ENCODE results near the gene UROC1.
"Not testable (repeated sequence)": the region's sequence is repeated elsewhere in the genome, so short reads cannot be mapped to it uniquely, and the experiment has no call there.

Gene UROC1

GRCh38 chr3:126540951-126541627 is 23.5 kb upstream of the UROC1 start:
- Mint-ChIP-seq H3K4me3 (no peak overlapping the region), H3K27me3 (ENCODE audit: low read depth) (no peaks in the 10 kb centered on the region), H3K36me3 (ENCODE audit: low read depth) (no peaks in the 10 kb centered on the region), H3K4me1 (ENCODE audit: low read depth) (peaks cover 5% of the 10 kb centered on the region), H3K27ac (no peak overlapping the region), H3K9me3 (no peaks in the 10 kb centered on the region)

GRCh38 chr3:126540342-126540849 is 22.8 kb upstream of the UROC1 start:
- no peaks in the 10 kb centered on the region for H3K27me3 Mint-ChIP-seq (ENCODE audit: low read depth)
- H3K9me3 Mint-ChIP-seq: no peaks in the 10 kb centered on the region
- no peaks in the 10 kb centered on the region for H3K36me3 Mint-ChIP-seq (ENCODE audit: low read depth)
- H3K4me3 Mint-ChIP-seq: no peak overlapping the region
- no peak overlapping the region for H3K27ac Mint-ChIP-seq
- H3K4me1 Mint-ChIP-seq (ENCODE audit: low read depth): peaks cover 5% of the 10 kb centered on the region

GRCh38 chr3:126539558-126540250 is 22.1 kb upstream of the UROC1 start:
- Mint-ChIP-seq H3K9me3 (no peaks in the 10 kb centered on the region), H3K4me3 (no peak overlapping the region), H3K27ac (peak overlapping the region; percentile 20), H3K4me1 (ENCODE audit: low read depth) (peaks cover 5% of the 10 kb centered on the region), H3K36me3 (ENCODE audit: low read depth) (no peaks in the 10 kb centered on the region), H3K27me3 (ENCODE audit: low read depth) (no peaks in the 10 kb centered on the region)

DNA sequence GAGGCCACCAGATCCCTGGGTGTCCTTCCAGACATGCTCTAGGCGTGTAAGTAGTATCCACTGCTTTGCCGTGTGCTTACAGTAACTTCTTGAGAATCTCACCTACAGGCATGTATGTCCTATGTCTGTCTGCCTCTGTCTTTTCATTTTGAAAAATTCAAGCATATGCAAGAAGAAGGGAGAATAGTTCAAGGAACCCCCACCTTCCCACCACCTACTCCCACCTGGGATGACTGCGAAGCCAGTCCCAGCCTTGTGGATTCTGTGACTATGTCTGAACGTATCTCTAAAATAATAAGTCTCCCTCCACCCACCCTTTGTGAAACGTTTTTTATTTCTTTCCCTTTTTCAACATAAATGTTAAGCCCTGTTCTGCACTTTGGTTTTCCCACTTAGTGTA is 21.4 kb upstream of the UROC1 start:
- Mint-ChIP-seq H3K36me3 (ENCODE audit: low read depth) (no peaks in the 10 kb centered on the region), H3K4me1 (ENCODE audit: low read depth) (peaks cover 5% of the 10 kb centered on the region), H3K27me3 (ENCODE audit: low read depth) (peaks cover 5% of the 10 kb centered on the region), H3K4me3 (no peak overlapping the region), H3K9me3 (no peaks in the 10 kb centered on the region), H3K27ac (no peak overlapping the region)

DNA sequence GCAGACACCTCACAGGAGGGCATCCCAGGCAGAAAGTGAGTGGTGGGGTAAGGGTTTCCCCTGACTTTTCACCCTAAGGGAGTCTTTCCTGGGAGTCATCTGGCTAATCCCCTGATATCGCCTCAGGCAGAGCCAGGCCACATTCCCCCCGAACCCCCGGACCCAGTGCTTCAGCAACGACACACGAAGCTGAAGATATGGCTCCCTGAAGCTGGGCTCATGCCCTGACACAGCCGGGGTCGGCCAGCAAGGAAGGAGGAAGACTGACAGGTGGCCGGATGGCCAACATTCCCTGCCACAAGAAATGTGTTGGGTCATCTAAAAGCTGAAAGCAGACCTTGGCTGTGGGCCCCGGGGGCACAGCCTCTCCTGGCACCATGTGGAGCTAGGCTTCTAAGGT is 20.7 kb upstream of the UROC1 start:
- Mint-ChIP-seq H3K9me3 (no peaks in the 10 kb centered on the region), H3K27me3 (ENCODE audit: low read depth) (peaks cover 12% of the 10 kb centered on the region), H3K4me1 (ENCODE audit: low read depth) (peaks cover 5% of the 10 kb centered on the region), H3K27ac (no peak overlapping the region), H3K36me3 (ENCODE audit: low read depth) (no peaks in the 10 kb centered on the region), H3K4me3 (no peak overlapping the region)

GRCh38 chr3:126537730-126538281 is 20.2 kb upstream of the UROC1 start:
- no peak overlapping the region for H3K27ac Mint-ChIP-seq
- peaks cover 5% of the 10 kb centered on the region for H3K4me1 Mint-ChIP-seq (ENCODE audit: low read depth)
- H3K27me3 Mint-ChIP-seq (ENCODE audit: low read depth): peaks cover 16% of the 10 kb centered on the region
- H3K36me3 Mint-ChIP-seq (ENCODE audit: low read depth): no peaks in the 10 kb centered on the region
- no peak overlapping the region for H3K4me3 Mint-ChIP-seq
- no peaks in the 10 kb centered on the region for H3K9me3 Mint-ChIP-seq

GRCh38 chr3:126537116-126537729 is 19.6 kb upstream of the UROC1 start:
- Mint-ChIP-seq H3K4me3 (no peak overlapping the region), H3K9me3 (no peaks in the 10 kb centered on the region), H3K4me1 (ENCODE audit: low read depth) (peaks cover 5% of the 10 kb centered on the region), H3K36me3 (ENCODE audit: low read depth) (no peaks in the 10 kb centered on the region), H3K27me3 (ENCODE audit: low read depth) (peaks cover 22% of the 10 kb centered on the region), H3K27ac (no peak overlapping the region)

DNA sequence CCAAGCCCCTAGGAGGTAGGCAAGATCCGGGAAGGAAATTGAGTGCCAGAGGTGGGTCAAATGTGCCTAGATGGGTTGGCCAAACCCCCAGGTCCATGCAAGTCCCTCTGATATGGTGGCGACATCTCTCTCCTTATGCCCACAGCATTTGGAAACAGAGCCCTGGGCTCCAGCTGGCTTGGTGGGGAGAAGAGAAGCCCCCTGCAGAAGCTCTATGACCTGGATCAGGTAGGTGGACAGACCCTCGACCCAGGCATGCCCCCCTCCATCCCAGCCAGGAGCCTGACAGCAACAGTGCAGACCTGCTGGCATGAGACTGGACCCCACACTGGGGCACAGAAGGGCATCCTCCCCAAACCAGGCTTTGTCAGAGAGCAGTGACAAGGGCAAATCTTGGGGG is 18.6 kb upstream of the UROC1 start:
- Mint-ChIP-seq H3K4me3 (no peak overlapping the region), H3K9me3 (no peaks in the 10 kb centered on the region), H3K36me3 (ENCODE audit: low read depth) (no peaks in the 10 kb centered on the region), H3K4me1 (ENCODE audit: low read depth) (peaks cover 5% of the 10 kb centered on the region), H3K27ac (no peak overlapping the region), H3K27me3 (ENCODE audit: low read depth) (peaks cover 26% of the 10 kb centered on the region)

- Mint-ChIP-seq H3K4me3 (no peak overlapping the region), H3K4me1 (ENCODE audit: low read depth) (peaks cover 2% of the 10 kb centered on the region)
Measured at GRCh38 chr3:126535636-126536035, 18.1 kb upstream of the UROC1 start.

DNA sequence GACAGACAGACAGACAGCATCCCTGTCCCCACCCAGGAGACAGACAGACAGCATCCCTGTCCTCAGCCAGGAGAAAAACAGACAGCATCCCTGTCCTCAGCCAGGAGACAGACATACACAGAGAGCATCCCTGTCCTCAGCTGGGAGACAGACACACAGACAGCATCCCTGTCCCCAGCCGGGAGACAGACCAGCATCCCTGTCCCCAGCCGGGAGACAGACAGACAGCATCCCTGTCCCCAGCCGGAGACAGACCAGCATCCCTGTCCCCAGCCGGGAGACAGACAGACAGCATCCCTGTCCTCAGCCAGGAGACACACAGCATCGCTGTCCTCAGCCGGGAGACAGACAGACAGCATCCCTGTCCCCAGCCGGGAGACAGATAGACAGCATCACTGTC is 17.1 kb upstream of the UROC1 start:
- H3K4me1 Mint-ChIP-seq (ENCODE audit: low read depth); H3K36me3 Mint-ChIP-seq (ENCODE audit: low read depth); H3K27ac Mint-ChIP-seq; H3K4me3 Mint-ChIP-seq; H3K9me3 Mint-ChIP-seq: not testable (repeated sequence)
- H3K27me3 Mint-ChIP-seq (ENCODE audit: low read depth): peaks cover 26% of the 10 kb centered on the region

More at GRCh38 chr3:126535636-126536035, 18.1 kb upstream of the UROC1 start:
- Mint-ChIP-seq H3K27me3 (ENCODE audit: low read depth) (peaks cover 26% of the 10 kb centered on the region), H3K9me3 (no peaks in the 10 kb centered on the region), H3K36me3 (ENCODE audit: low read depth) (no peaks in the 10 kb centered on the region), H3K27ac (no peak overlapping the region)

- Mint-ChIP-seq H3K36me3 (ENCODE audit: low read depth) (no peaks in the 10 kb centered on the region), H3K27ac (no peak overlapping the region), H3K27me3 (ENCODE audit: low read depth) (peaks cover 26% of the 10 kb centered on the region), H3K4me3 (no peak overlapping the region), H3K9me3 (no peaks in the 10 kb centered on the region), H3K4me1 (ENCODE audit: low read depth) (no peaks in the 10 kb centered on the region)
Measured at GRCh38 chr3:126533506-126533905, 15.9 kb upstream of the UROC1 start.

DNA sequence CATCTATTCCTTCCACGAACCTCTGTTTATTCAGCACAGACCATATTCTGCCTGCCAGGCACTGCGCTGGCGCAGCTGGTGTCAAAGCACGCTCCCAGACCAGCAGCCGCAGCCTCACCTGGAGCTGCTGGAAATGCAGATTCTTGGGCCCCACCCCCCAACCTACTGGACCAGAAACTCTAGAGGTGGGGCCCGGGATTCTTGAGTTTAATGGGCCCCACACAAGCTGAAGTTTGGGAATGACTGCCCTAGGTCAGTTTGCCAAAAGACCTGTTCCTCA is 13.4 kb upstream of the UROC1 start:
- H3K4me1 Mint-ChIP-seq (ENCODE audit: low read depth): no peaks in the 10 kb centered on the region

DNA sequence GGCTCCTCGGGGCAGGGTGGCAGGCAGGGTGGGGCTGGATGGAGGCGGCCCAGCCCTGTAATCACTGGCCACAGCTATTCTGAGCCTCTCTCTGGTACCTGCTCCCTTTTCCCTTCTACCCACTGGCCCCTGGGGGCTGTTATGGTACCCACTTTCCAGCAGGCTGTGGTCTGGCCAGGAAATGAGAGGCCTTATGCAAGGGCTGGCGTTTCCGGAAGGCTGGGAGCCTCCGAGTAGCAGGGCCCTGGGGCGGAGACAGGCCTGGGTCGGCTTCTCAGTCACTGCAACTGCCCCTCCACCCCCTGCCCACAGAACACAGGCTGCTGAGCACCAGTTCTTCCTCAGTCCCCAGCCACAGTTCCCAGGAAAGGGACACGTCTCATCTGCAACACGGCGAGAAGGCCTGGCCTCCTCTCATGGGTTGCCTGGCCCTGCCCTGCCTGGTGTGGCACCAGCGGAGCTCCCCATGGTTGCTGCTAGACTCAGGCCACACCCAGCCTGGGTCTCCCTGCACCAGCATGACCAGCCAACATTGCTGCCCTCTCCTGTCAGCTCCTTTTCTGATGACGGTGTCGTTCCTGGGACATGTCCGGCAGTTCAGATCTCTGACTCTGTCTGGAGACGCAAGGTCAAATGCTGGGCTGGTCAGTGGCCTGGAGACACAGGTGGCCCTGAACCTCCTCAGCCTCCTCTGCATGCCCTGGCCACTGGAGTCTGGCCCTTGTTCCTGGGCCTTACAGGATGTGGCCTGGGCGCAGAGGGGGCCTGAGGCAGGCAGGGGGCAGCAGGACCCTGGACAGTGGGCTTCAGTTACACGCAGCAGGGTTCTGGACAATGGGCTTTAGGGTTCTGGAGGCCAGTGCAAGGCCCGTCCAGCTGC is 12.8 kb upstream of the UROC1 start:
- Mint-ChIP-seq H3K27me3 (ENCODE audit: low read depth) (peaks cover 31% of the 10 kb centered on the region), H3K4me1 (ENCODE audit: low read depth) (no peaks in the 10 kb centered on the region), H3K9me3 (no peaks in the 10 kb centered on the region), H3K36me3 (ENCODE audit: low read depth) (no peaks in the 10 kb centered on the region), H3K27ac (peak overlapping the region; percentile 36), H3K4me3 (no peak overlapping the region)

More for the DNA sequence above, 13.4 kb upstream of the UROC1 start:
- H3K27ac Mint-ChIP-seq: no peak overlapping the region
- no peaks in the 10 kb centered on the region for H3K36me3 Mint-ChIP-seq (ENCODE audit: low read depth)
- H3K4me3 Mint-ChIP-seq: no peak overlapping the region
- no peaks in the 10 kb centered on the region for H3K9me3 Mint-ChIP-seq
- peaks cover 29% of the 10 kb centered on the region for H3K27me3 Mint-ChIP-seq (ENCODE audit: low read depth)

DNA sequence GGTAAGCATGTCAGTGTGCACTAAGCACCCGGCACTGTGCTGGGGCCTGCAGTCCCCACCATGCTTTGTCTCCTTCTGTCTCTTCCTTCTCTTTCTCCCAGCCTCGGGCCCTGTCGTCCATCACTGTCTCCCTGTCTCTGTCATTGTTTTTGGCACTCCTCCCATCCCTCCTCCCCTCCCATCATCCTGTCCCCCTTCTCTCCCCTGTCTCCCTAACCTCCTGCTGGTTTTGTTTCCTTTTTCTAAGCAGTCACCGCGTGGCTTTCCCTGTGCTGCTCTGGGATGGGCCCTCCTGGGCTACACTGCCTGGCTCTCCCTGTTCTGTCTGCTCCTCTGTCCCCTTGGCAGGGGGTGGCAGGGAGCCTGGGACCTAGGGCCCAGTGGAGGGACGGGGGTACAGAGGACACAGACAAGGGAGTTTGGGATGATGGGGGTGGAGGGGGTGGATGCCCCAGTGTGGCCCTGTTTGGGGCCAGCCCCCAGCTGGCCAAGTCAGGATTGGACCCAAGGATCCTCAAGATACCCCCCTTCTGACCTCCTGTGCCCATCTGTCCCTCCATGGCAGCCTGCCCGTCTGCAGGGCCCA is 12.1 kb upstream of the UROC1 start:
- H3K4me3 Mint-ChIP-seq: no peak overlapping the region
- no peaks in the 10 kb centered on the region for H3K9me3 Mint-ChIP-seq
- no peaks in the 10 kb centered on the region for H3K4me1 Mint-ChIP-seq (ENCODE audit: low read depth)
- no peak overlapping the region for H3K27ac Mint-ChIP-seq
- no peaks in the 10 kb centered on the region for H3K36me3 Mint-ChIP-seq (ENCODE audit: low read depth)
- H3K27me3 Mint-ChIP-seq (ENCODE audit: low read depth): peaks cover 31% of the 10 kb centered on the region

Data from T-helper 1 cell treated with Interleukin-12 subunit alpha and Interleukin-12 subunit beta and Interleukin-4 antibody, amounts not matched to agents 30 μg/mL and 1 μg/mL, for 36 hours (primary cell).